ENCODE measurements around the gene NXNL1. TPM values are rescaled to one million over a fixed set of nuclear protein-coding genes. Genes with fewer than 3 reads are reported as not detected.

The NXNL1 gene
- total and polyA plus RNA-seq, 2 of the 8 experiments (the other 6 are each of a cell fraction or from before 2014, with no cell fraction given): not detected

- Histone ChIP-seq H3K18ac (ENCODE audit: extremely low read depth, low read length) (no peak overlapping the region), H3K4ac (replicated peaks; ENCODE audit: insufficient read length, low read depth, low read length) (no peak overlapping the region), H2BK12ac (ENCODE audit: low read depth, low read length) (no peak overlapping the region), H3K4me3 (ENCODE audit: extremely low read depth in 1 of 4, insufficient read depth in 2 of 4, low read depth in 3 of 4, low read length in 4 of 4) (no peak overlapping the region), H4K8ac (ENCODE audit: extremely low read depth, insufficient read depth, low read length) (no peak overlapping the region), H3K79me1 (ENCODE audit: low read depth, low read length) (no peaks in the 10 kb centered on the region), H3K14ac (ENCODE audit: insufficient read length) (no peak overlapping the region), H3K9ac (replicated peaks in 1 of 4; ENCODE audit: extremely low read depth in 1 of 4, low read depth in 3 of 4, low read length in 3 of 4) (no peak overlapping the region), H4K91ac (replicated peaks; ENCODE audit: insufficient read length, low read length) (no peak overlapping the region), H3K9me3 (ENCODE audit: insufficient read depth in 2 of 2, low read depth in 1 of 2, low read length in 1 of 2) (no peaks in the 10 kb centered on the region), H2BK120ac (replicated peaks; ENCODE audit: low read depth, low read length) (no peak overlapping the region), H3K36me3 (ENCODE audit: control insufficient read depth in 2 of 4, insufficient read depth in 4 of 4, low read length in 3 of 4) (no peaks in the 10 kb centered on the region), H2AK5ac (ENCODE audit: low read depth, low read length) (no peak overlapping the region), H3K56ac (replicated peaks; ENCODE audit: insufficient read length, low read depth, low read length) (no peak overlapping the region), H2BK20ac (ENCODE audit: low read length) (no peak overlapping the region), H3K27ac (ENCODE audit: low read depth, low read length) (no peak overlapping the region), H3K23me2 (ENCODE audit: low read depth, low read length) (no peaks in the 10 kb centered on the region), H4K20me1 (replicated peaks in 1 of 2; ENCODE audit: control insufficient read depth in 1 of 2, insufficient read depth in 2 of 2, low read length in 2 of 2) (peaks cover 0 to 2% of the 10 kb centered on the region in 2 experiments), H3K27me3 (replicated peaks in 1 of 4; ENCODE audit: control insufficient read depth in 3 of 4, extremely low read depth in 1 of 4, insufficient read depth in 3 of 4, low read length in 3 of 4) (no peaks in the 10 kb centered on the region), H2BK15ac (ENCODE audit: low read length) (no peak overlapping the region), H3K4me1 (replicated peaks in 1 of 4; ENCODE audit: control insufficient read depth in 3 of 4, insufficient read depth in 4 of 4, low read length in 3 of 4) (peaks cover 0 to 8% (median 4%) of the 10 kb centered on the region in 4 experiments; a peak in 3 of 7 replicates), H3K79me2 (ENCODE audit: control insufficient read depth in 1 of 2, insufficient read depth in 2 of 2, low read length in 2 of 2) (peaks cover 0 to 2% of the 10 kb centered on the region in 2 experiments; a peak in 1 of 4 replicates), H4K5ac (ENCODE audit: insufficient read length, low read depth, low read length) (no peak overlapping the region), H2AFZ (ENCODE audit: low read length) (no peak overlapping the region), H3K23ac (ENCODE audit: insufficient read length) (no peak overlapping the region), H2BK5ac (ENCODE audit: low read depth, low read length) (no peak overlapping the region), H3K4me2 (ENCODE audit: insufficient read depth in 1 of 2, low read depth in 2 of 2, low read length in 2 of 2) (no peak overlapping the region)
- POLR2A ChIA-PET (ENCODE audit: partially characterized antibody): interaction anchor here (0.6 kb wide), 1 partner anchor 29 kb away, joined by 3 read pairs; no protein-coding TSS in a partner anchor
- 88% methylated on average over 2 of the region's 2 CpGs; no CpG with 5 or more reads in 1 of the 2 experiments for WGBS, 2 experiments (ENCODE audit: extremely low coverage in 1 of 2, insufficient coverage in 1 of 2, insufficient read length in 1 of 2, insufficient replicate concordance in 2 of 2, low coverage in 1 of 2, low lambda C conversion rate in 2 of 2, missing lambda C conversion rate in 1 of 2)
- FAIRE-seq (no peak), DNase-seq (ENCODE audit: low read depth in 1 of 2, low spot score in 2 of 2) (no peak)
- no peak for TF ChIP-seq RFX5 (IDR thresholded peaks at IDR 0.05; ENCODE audit: borderline replicate concordance, low read depth, low read length)
- no peak for TF ChIP-seq SIRT6 (IDR thresholded peaks at IDR 0.05; ENCODE audit: low read length)
- TF ChIP-seq CTCF (IDR thresholded peaks at IDR 0.05; ENCODE audit: control extremely low read depth in 1 of 3, insufficient read depth in 1 of 3, low read depth in 1 of 3, low read length in 3 of 3): no peak
- TF ChIP-seq POLR2A (IDR thresholded peaks at IDR 0.05; ENCODE audit: control extremely low read depth in 1 of 2, low read depth in 2 of 2, low read length in 2 of 2): no peak
- TF ChIP-seq CBX8 (IDR thresholded peaks at IDR 0.05; ENCODE audit: borderline replicate concordance, low read depth, low read length): no peak
- TF ChIP-seq ASH2L (IDR thresholded peaks at IDR 0.05; ENCODE audit: low read length): no peak
- TF ChIP-seq BRCA1 (IDR thresholded peaks at IDR 0.05; ENCODE audit: low read depth, low read length): no peak
- no peak for TF ChIP-seq RXRA (IDR thresholded peaks at IDR 0.05; ENCODE audit: insufficient read depth, low read depth, low read length)
- TF ChIP-seq BCL11A (IDR thresholded peaks at IDR 0.05; ENCODE audit: low read depth in 2 of 2, low read length in 2 of 2): no peak
- no peak for TF ChIP-seq CREB1 (IDR thresholded peaks at IDR 0.05)
- CTCF ChIA-PET (ENCODE audit: partially characterized antibody): interaction anchor here (14.0 kb wide), 1 partner anchor 7 kb away, joined by 130 read pairs; no protein-coding TSS in a partner anchor
These were observed 43.3 kb upstream of the NXNL1 start for GRCh38 chr19:17504030-17504429.

Data from H1 (cell line).